ENCODE measurements around the gene RBM45.

DNA sequence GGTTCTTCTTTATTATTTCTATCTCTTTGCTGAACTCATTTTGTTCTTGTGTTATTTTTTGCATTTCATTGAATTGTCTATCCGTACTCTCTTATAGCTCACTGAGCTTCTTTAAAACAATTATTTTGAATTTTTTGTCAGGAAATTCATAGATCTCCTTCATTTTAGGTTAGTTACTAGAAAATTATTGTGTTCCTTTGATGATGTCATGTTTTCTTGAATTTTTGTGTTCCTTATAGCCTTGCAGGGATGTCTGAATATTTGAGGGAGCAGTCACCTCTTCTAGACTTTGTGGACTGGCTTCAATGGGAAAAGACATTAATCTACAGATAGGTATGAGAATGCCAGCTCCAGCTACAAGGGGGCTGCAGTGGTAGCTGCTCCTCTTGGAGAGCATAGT lies 61.4 kb downstream of the RBM45 start:
- TF ChIP-seq, protein P1, sequence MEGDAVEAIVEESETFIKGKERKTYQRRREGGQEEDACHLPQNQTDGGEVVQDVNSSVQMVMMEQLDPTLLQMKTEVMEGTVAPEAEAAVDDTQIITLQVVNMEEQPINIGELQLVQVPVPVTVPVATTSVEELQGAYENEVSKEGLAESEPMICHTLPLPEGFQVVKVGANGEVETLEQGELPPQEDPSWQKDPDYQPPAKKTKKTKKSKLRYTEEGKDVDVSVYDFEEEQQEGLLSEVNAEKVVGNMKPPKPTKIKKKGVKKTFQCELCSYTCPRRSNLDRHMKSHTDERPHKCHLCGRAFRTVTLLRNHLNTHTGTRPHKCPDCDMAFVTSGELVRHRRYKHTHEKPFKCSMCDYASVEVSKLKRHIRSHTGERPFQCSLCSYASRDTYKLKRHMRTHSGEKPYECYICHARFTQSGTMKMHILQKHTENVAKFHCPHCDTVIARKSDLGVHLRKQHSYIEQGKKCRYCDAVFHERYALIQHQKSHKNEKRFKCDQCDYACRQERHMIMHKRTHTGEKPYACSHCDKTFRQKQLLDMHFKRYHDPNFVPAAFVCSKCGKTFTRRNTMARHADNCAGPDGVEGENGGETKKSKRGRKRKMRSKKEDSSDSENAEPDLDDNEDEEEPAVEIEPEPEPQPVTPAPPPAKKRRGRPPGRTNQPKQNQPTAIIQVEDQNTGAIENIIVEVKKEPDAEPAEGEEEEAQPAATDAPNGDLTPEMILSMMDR (IDR thresholded peaks at IDR 0.05 in 8 of 11, conservative IDR thresholded peaks at IDR 0.05 in 3 of 11), result no peak
- no peak for TF ChIP-seq POLR2AphosphoS5 (IDR thresholded peaks at IDR 0.05)
